ENCODE measurements around the gene CLEC4M.

DNA sequence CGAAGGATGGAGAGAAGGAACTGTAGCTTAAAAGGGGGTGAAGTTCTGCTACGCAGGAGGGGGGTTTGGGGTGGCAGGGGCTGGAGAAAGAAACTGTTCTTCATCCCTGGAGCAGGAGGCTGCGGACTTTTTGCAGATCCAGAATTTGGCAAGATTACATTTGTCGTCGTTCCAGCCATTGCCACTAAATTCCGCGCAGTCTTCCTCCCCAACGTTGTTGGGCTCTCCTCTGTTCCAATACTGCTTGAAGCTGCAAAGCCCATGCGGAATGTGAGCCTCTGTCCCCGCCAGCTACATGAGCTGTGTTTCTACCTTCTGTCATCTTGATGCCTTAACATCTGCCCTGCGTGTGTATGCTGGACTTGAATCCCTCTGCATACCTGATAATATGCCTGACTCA is 20.1 kb upstream of the CLEC4M start:
- TF ChIP-seq, protein P1, sequence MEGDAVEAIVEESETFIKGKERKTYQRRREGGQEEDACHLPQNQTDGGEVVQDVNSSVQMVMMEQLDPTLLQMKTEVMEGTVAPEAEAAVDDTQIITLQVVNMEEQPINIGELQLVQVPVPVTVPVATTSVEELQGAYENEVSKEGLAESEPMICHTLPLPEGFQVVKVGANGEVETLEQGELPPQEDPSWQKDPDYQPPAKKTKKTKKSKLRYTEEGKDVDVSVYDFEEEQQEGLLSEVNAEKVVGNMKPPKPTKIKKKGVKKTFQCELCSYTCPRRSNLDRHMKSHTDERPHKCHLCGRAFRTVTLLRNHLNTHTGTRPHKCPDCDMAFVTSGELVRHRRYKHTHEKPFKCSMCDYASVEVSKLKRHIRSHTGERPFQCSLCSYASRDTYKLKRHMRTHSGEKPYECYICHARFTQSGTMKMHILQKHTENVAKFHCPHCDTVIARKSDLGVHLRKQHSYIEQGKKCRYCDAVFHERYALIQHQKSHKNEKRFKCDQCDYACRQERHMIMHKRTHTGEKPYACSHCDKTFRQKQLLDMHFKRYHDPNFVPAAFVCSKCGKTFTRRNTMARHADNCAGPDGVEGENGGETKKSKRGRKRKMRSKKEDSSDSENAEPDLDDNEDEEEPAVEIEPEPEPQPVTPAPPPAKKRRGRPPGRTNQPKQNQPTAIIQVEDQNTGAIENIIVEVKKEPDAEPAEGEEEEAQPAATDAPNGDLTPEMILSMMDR (conservative IDR thresholded peaks at IDR 0.05; ENCODE audit: low read depth in 2 of 2), result no peak
- TF ChIP-seq CREB1 (CRISPR knock-in tag; IDR thresholded peaks at IDR 0.05; ENCODE audit: low read depth) (no peak), EZH2phosphoT487 (IDR thresholded peaks at IDR 0.05; ENCODE audit: unreplicated experiment) (no peak), EZH2 (IDR thresholded peaks at IDR 0.05; ENCODE audit: low read depth, unreplicated experiment) (no peak), POLR2AphosphoS5 (IDR thresholded peaks at IDR 0.05; ENCODE audit: low read depth) (no peak), STAT1 (IDR thresholded peaks at IDR 0.05; ENCODE audit: unreplicated experiment) (no peak), ZNF331 (CRISPR knock-in tag; IDR thresholded peaks at IDR 0.05; ENCODE audit: low read depth) (no peak), NANOG (IDR thresholded peaks at IDR 0.05; ENCODE audit: borderline replicate concordance) (no peak), ZNF462 (CRISPR knock-in tag; IDR thresholded peaks at IDR 0.05) (no peak), JUNB (IDR thresholded peaks at IDR 0.05; ENCODE audit: unreplicated experiment) (no peak), ZNF114 (CRISPR knock-in tag; IDR thresholded peaks at IDR 0.05) (no peak)
- TF ChIP-seq, protein P2, sequence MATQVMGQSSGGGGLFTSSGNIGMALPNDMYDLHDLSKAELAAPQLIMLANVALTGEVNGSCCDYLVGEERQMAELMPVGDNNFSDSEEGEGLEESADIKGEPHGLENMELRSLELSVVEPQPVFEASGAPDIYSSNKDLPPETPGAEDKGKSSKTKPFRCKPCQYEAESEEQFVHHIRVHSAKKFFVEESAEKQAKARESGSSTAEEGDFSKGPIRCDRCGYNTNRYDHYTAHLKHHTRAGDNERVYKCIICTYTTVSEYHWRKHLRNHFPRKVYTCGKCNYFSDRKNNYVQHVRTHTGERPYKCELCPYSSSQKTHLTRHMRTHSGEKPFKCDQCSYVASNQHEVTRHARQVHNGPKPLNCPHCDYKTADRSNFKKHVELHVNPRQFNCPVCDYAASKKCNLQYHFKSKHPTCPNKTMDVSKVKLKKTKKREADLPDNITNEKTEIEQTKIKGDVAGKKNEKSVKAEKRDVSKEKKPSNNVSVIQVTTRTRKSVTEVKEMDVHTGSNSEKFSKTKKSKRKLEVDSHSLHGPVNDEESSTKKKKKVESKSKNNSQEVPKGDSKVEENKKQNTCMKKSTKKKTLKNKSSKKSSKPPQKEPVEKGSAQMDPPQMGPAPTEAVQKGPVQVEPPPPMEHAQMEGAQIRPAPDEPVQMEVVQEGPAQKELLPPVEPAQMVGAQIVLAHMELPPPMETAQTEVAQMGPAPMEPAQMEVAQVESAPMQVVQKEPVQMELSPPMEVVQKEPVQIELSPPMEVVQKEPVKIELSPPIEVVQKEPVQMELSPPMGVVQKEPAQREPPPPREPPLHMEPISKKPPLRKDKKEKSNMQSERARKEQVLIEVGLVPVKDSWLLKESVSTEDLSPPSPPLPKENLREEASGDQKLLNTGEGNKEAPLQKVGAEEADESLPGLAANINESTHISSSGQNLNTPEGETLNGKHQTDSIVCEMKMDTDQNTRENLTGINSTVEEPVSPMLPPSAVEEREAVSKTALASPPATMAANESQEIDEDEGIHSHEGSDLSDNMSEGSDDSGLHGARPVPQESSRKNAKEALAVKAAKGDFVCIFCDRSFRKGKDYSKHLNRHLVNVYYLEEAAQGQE (IDR thresholded peaks at IDR 0.05; ENCODE audit: unreplicated experiment), result no peak
- TF ChIP-seq, protein P3, sequence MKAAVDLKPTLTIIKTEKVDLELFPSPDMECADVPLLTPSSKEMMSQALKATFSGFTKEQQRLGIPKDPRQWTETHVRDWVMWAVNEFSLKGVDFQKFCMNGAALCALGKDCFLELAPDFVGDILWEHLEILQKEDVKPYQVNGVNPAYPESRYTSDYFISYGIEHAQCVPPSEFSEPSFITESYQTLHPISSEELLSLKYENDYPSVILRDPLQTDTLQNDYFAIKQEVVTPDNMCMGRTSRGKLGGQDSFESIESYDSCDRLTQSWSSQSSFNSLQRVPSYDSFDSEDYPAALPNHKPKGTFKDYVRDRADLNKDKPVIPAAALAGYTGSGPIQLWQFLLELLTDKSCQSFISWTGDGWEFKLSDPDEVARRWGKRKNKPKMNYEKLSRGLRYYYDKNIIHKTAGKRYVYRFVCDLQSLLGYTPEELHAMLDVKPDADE (IDR thresholded peaks at IDR 0.05), result no peak

All from GM23338 (cell line).